Measurements from ENCODE around the gene PCBP4. TPM values are rescaled to one million over a fixed set of nuclear protein-coding genes. Genes with fewer than 3 reads are reported as not detected.

PCBP4 gene
- total RNA-seq, 1 experiment from 2014 or later = 48.8 TPM

- POLR2A ChIA-PET = no interaction called here
These were observed 32.0 kb downstream of the PCBP4 start for GRCh38 chr3:51934991-51935885.

GRCh38 chr3:51934139-51934850 lies 33.0 kb downstream of the PCBP4 start:
- ChIA-PET CTCF (no interaction called here), RAD21 (ENCODE audit: low non-redundant PET in 1 of 2, low total read pairs in 2 of 2, uncharacterized antibody in 2 of 2, unreplicated experiment in 2 of 2) (no interaction called here), POLR2A (no interaction called here)
- no peaks in the 10 kb centered on the region for H3K9me3 ChIP-seq (ENCODE audit: control insufficient read depth in 1 of 2, insufficient read depth in 1 of 2, low read depth in 1 of 2, low read length in 2 of 2)
- no TSS peak for BruUV-seq (replicated peaks)
- DNase-seq (ENCODE audit: low read depth, low spot score) = no peak
- TF ChIP-seq SRF (IDR thresholded peaks at IDR 0.05; ENCODE audit: low read depth) (no peak), FOSL1 (IDR thresholded peaks at IDR 0.05; ENCODE audit: low read depth) (no peak), MAX (IDR thresholded peaks at IDR 0.05) (no peak), REST (IDR thresholded peaks at IDR 0.05; ENCODE audit: low read depth) (no peak)
- no peaks in the 10 kb centered on the region for H4K20me1 ChIP-seq (ENCODE audit: insufficient read depth)
- ATAC-seq = no peak
- no peak overlapping the region for H2AFZ ChIP-seq (ENCODE audit: low read depth, low read length, poor library complexity, severe bottlenecking)
- H3K4me2 ChIP-seq (ENCODE audit: low read length) = no peak overlapping the region
- H3K36me3 ChIP-seq (ENCODE audit: control insufficient read depth in 1 of 2, insufficient read depth in 2 of 2, low read length in 2 of 2) = peaks cover 29 to 64% of the 10 kb centered on the region in 2 experiments
- H3K9ac ChIP-seq (ENCODE audit: low read length) = no peak overlapping the region
- H3K4me1 ChIP-seq (ENCODE audit: control insufficient read depth in 1 of 2, insufficient read depth in 2 of 2, low read length in 2 of 2) = no peaks in the 10 kb centered on the region
- peaks cover 27% of the 10 kb centered on the region for H3K79me2 ChIP-seq (ENCODE audit: insufficient read depth, low read length)
- H3K4me3 ChIP-seq (replicated peaks in 1 of 2; ENCODE audit: low read depth in 1 of 2, low read length in 2 of 2) = no peak overlapping the region
- no peak overlapping the region for H3K27ac ChIP-seq (ENCODE audit: low read depth, low read length)
- no peaks in the 10 kb centered on the region for H3K9me2 ChIP-seq (ENCODE audit: insufficient read depth)
- H3K27me3 ChIP-seq (ENCODE audit: insufficient read depth, low read length) = no peaks in the 10 kb centered on the region
- intact Hi-C loops (cut with micrococcal nuclease) = no loop called here

More at GRCh38 chr3:51934991-51935885, 32.0 kb downstream of the PCBP4 start:
- no peaks in the 10 kb centered on the region for H3K9me3 ChIP-seq (ENCODE audit: control insufficient read depth in 1 of 2, insufficient read depth in 1 of 2, low read depth in 1 of 2, low read length in 2 of 2)
- no peak for TF ChIP-seq RAD21 (IDR thresholded peaks at IDR 0.05; ENCODE audit: low read depth)
- ATAC-seq = no peak
- H3K4me1 ChIP-seq (ENCODE audit: control insufficient read depth in 1 of 2, insufficient read depth in 2 of 2, low read length in 2 of 2) = peaks cover 3 to 6% of the 10 kb centered on the region in 2 experiments
- peaks cover 29 to 65% of the 10 kb centered on the region in 2 experiments for H3K36me3 ChIP-seq (ENCODE audit: control insufficient read depth in 1 of 2, insufficient read depth in 2 of 2, low read length in 2 of 2)
- intact Hi-C loops (cut with micrococcal nuclease) = no loop called here
- H3K79me2 ChIP-seq (ENCODE audit: insufficient read depth, low read length) = peaks cover 36% of the 10 kb centered on the region
- no peak overlapping the region for H3K4me3 ChIP-seq (replicated peaks in 1 of 2; ENCODE audit: low read depth in 1 of 2, low read length in 2 of 2)
- no peaks in the 10 kb centered on the region for H4K20me1 ChIP-seq (ENCODE audit: insufficient read depth)
- DNase-seq (ENCODE audit: low read depth, low spot score) = no peak
- H3K9me2 ChIP-seq (ENCODE audit: insufficient read depth) = no peaks in the 10 kb centered on the region
- ChIA-PET CTCF (no interaction called here), RAD21 (ENCODE audit: low non-redundant PET in 1 of 2, low total read pairs in 2 of 2, uncharacterized antibody in 2 of 2, unreplicated experiment in 2 of 2) (no interaction called here)
- H3K27ac ChIP-seq (ENCODE audit: low read depth, low read length) = no peak overlapping the region
- no peak overlapping the region for H2AFZ ChIP-seq (ENCODE audit: low read depth, low read length, poor library complexity, severe bottlenecking)
- no TSS peak for BruUV-seq (replicated peaks)
- H3K9ac ChIP-seq (ENCODE audit: low read length) = no peak overlapping the region
- H3K4me2 ChIP-seq (ENCODE audit: low read length) = no peak overlapping the region
- H3K27me3 ChIP-seq (ENCODE audit: insufficient read depth, low read length) = no peaks in the 10 kb centered on the region
